Keratinocyte (primary cell): ENCODE data around the gene SYCE3. TPM values are rescaled to one million over a fixed set of nuclear protein-coding genes. Genes with fewer than 3 reads are reported as not detected.

Source experiments
- DNase-seq: peaks from one replicate; pipeline ENCODE4 v3.0.0-alpha.2; 2011; ENCODE audit warnings: low read depth, missing footprints, low spot score
- FAIRE-seq: peaks from 2 replicates; lab custom pipeline; 2011; peaks lifted over from hg19 to GRCh38; lab: Jason Lieb, UNC
- H2AFZ ChIP-seq: 2 replicates; pipeline ENCODE4 v1.6.0; 2012; ENCODE audit warnings: low read length, control low read depth, inconsistent platforms; ENCODE audit not compliant: control insufficient read depth
- H3K27ac ChIP-seq: 2 replicates; pipeline ENCODE4 v1.5.1; 2011; ENCODE audit warnings: low read length; ENCODE audit not compliant: control insufficient read depth, insufficient read depth
- H3K27me3 ChIP-seq: 3 replicates; pipeline ENCODE4 v1.6.0; 2011; ENCODE audit warnings: low read length; ENCODE audit not compliant: control insufficient read depth, insufficient read depth; ENCODE audit errors: extremely low read depth
- H3K36me3 ChIP-seq, 2 experiments: 2 replicates in 1 of 2; 3 replicates in 1 of 2; pipeline ENCODE4 v1.5.1; 2011; ENCODE audit warnings: low read length in 2 of 2, mild to moderate bottlenecking in 1 of 2; ENCODE audit not compliant: control insufficient read depth in 2 of 2, insufficient read depth in 2 of 2; ENCODE audit errors: extremely low read depth in 1 of 2
- H3K4me1 ChIP-seq: 3 replicates; pipeline ENCODE4 v1.5.1; 2011; ENCODE audit warnings: low read length; ENCODE audit not compliant: control insufficient read depth, insufficient read depth; ENCODE audit errors: extremely low read depth
- H3K4me2 ChIP-seq: 3 replicates; pipeline ENCODE4 v1.6.0; 2011; ENCODE audit warnings: low read depth, low read length; ENCODE audit not compliant: control insufficient read depth, insufficient read depth; ENCODE audit errors: extremely low read depth
- H3K4me3 ChIP-seq, 3 experiments: fragments of 200-600 bp in 1 of 3; sonication (generic) in 1 of 3; 2 replicates in 2 of 3; 3 replicates in 1 of 3; pipeline ENCODE4 v1.5.1; 2011 to 2016; ENCODE audit warnings: low read length in 3 of 3, mild to moderate bottlenecking in 3 of 3, control low read depth in 2 of 3, inconsistent platforms in 1 of 3, low read depth in 1 of 3, mixed read lengths in 1 of 3, mixed run types in 1 of 3, moderate library complexity in 1 of 3; ENCODE audit not compliant: control insufficient read depth in 2 of 3, insufficient read depth in 2 of 3; ENCODE audit errors: extremely low read depth in 1 of 3
- H3K79me2 ChIP-seq: 2 replicates; pipeline ENCODE4 v1.6.0; 2012; ENCODE audit warnings: low read length; ENCODE audit not compliant: control insufficient read depth, insufficient read depth
- H3K9ac ChIP-seq: 3 replicates; pipeline ENCODE4 v1.6.0; 2011; ENCODE audit warnings: low read length; ENCODE audit not compliant: control insufficient read depth, insufficient read depth; ENCODE audit errors: extremely low read depth
- H3K9me1 ChIP-seq: 3 replicates; pipeline ENCODE4 v1.6.0; 2011; ENCODE audit warnings: low read length; ENCODE audit not compliant: control insufficient read depth, insufficient read depth; ENCODE audit errors: extremely low read depth
- H3K9me3 ChIP-seq: 2 replicates; pipeline ENCODE4 v1.5.1; 2012; ENCODE audit warnings: low read depth, low read length; ENCODE audit not compliant: control insufficient read depth
- H4K20me1 ChIP-seq: 3 replicates; pipeline ENCODE4 v1.6.0; 2011; ENCODE audit warnings: low read length; ENCODE audit not compliant: control insufficient read depth, insufficient read depth; ENCODE audit errors: extremely low read depth
- EZH2 ChIP-seq: IDR thresholded peaks from one replicate; pipeline ENCODE4 v1.6.1; 2012; ENCODE audit warnings: inconsistent platforms, mild to moderate bottlenecking, low read length, moderate library complexity
- dilution Hi-C: fragments of 300-500 bp; cut with MboI; formaldehyde crosslinking; loops from one replicate; pipeline ENCODE4 v1.7.0; 2020; ENCODE audit warnings: low sequenced_read_pairs; ENCODE audit not compliant: extremely low pct_ligation_motif_present
- polyA plus RNA-seq, 5 experiments: library from polyadenylated mRNA; depleted of rRNA in 3 of 5; stranded (reverse) in 3 of 5; stranded (forward) in 1 of 5; unstranded in 1 of 5; fragments of >200 nt; gene quantifications; 1 replicate in 1 of 5; 2 replicates in 3 of 5; 3 replicates in 1 of 5; pipeline versions ENCODE4 v1.2.1 to v1.2.3, GENCODE V29; 2011 to 2012; ENCODE audit warnings: missing spikeins in 2 of 5, low read depth in 1 of 5, low replicate concordance in 1 of 5
- TF ChIP-seq, protein P1 (sequence below), 3 experiments: IDR thresholded peaks in 1 of 3; conservative IDR thresholded peaks in 1 of 3; optimal IDR thresholded peaks in 1 of 3; 2 replicates in 2 of 3; 3 replicates in 1 of 3; pipeline versions ENCODE3 to v1.5.1; 2011; ENCODE audit warnings: low read length in 3 of 3, mild to moderate bottlenecking in 3 of 3, moderate library complexity in 2 of 3, control low read depth in 1 of 3, inconsistent platforms in 1 of 3; ENCODE audit not compliant: insufficient read depth in 2 of 3; ENCODE audit errors: extremely low read depth in 1 of 3

Gene SYCE3
- polyA plus RNA-seq, 1 donor (not counting 4 experiments of a cell fraction or from before 2014, with no cell fraction given), result 0.17 TPM

DNA sequence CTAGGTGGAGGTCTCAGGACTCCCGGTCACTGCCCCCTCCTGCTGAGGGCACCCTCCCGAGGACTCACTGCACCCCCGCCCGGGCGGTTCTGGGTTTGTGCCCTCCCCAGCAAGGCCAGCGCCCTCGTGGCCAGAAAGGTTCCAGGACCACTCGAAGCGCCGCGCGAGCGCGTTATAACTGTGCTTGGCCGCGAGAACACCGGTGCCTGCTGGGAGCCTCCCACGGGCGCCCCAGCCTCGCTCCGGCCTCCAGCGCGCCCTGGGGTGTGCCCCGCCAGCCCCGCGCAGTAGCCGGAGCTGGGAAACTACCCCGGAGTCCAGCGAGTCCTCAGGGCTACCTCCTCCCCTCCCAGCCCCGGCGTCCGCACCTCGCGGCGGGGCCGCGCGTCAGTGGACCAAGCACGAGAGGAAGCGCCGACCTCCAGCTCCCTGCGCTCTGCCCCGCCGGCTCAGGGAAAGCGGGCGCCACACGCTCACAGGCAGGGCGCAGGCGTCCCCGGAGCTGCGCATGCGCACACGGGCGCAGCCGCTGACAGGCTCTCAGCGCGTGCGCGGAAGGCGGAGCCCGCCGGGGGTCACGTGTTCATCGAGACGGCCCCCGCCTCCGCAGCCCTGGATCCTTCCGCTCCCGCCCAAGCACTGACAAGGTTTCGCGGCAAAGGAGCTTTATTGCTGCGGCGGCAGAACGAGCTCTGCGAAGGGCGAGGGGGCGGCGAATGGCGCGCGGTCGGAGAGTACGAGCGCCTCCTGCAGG, 37.4 kb downstream of the SYCE3 start, which contains the start of gene SCO2:
Gene SCO2 (minus strand): TSS at position 495 of the 754 bp plus-strand sequence. CDS start 1,187 bp downstream, outside the sequence.
- H3K4me2 ChIP-seq, result peak within 1 kb of the TSS; percentile 69
- dilution Hi-C loops, result no loop called here
- FAIRE-seq (no peak), DNase-seq (peak; percentile 76)
- H3K4me1 ChIP-seq, result peaks cover 16% of the 10 kb centered on the region
- H3K4me3 ChIP-seq, result peak within 1 kb of the TSS; percentile 72 to 81 (median 79)
- H3K9me1 ChIP-seq, result no peaks in the 10 kb centered on the region
- peaks cover 17 to 29% of the 10 kb centered on the region in 2 experiments for H3K36me3 ChIP-seq
- peak within 1 kb of the TSS; percentile 70 for H3K27ac ChIP-seq
- no peak for TF ChIP-seq EZH2
- TF ChIP-seq, protein P1, sequence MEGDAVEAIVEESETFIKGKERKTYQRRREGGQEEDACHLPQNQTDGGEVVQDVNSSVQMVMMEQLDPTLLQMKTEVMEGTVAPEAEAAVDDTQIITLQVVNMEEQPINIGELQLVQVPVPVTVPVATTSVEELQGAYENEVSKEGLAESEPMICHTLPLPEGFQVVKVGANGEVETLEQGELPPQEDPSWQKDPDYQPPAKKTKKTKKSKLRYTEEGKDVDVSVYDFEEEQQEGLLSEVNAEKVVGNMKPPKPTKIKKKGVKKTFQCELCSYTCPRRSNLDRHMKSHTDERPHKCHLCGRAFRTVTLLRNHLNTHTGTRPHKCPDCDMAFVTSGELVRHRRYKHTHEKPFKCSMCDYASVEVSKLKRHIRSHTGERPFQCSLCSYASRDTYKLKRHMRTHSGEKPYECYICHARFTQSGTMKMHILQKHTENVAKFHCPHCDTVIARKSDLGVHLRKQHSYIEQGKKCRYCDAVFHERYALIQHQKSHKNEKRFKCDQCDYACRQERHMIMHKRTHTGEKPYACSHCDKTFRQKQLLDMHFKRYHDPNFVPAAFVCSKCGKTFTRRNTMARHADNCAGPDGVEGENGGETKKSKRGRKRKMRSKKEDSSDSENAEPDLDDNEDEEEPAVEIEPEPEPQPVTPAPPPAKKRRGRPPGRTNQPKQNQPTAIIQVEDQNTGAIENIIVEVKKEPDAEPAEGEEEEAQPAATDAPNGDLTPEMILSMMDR (optimal IDR thresholded peaks at IDR 0.05 in 1 of 3, IDR thresholded peaks at IDR 0.05 in 1 of 3, conservative IDR thresholded peaks at IDR 0.05 in 1 of 3; ENCODE audit: extremely low read depth in 1 of 3, insufficient read depth in 2 of 3, low read length in 3 of 3), result peak in 2 of 3 experiments; percentile 53 to 57
- no peaks in the 10 kb centered on the region for H3K9me3 ChIP-seq
- H3K9ac ChIP-seq, result peak within 1 kb of the TSS; percentile 85
- peaks cover 24% of the 10 kb centered on the region for H3K79me2 ChIP-seq
- H2AFZ ChIP-seq, result peak within 1 kb of the TSS; percentile 37
- no peaks in the 10 kb centered on the region for H4K20me1 ChIP-seq
- peaks cover 6% of the 10 kb centered on the region for H3K27me3 ChIP-seq

DNA sequence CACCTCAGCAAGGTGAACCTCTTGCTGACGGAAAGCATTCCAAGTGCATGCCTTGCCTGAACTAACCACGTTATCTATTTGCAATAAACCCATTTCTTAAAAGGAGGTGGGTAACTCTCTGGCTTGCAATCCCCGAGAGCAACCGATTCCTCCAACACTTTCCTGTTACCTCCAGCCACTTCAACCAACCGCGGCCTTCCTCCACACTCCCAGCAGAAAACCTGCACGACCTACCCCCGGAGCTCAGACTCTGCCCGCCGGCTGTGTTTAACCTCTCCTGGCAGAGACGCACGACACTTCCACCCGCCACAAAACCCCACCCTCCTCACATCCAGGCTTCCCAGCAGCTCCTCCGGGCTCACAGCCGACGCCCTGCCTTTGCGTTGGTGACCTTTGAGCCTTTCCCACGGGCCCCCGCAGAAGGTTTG, 38.0 kb downstream of the SYCE3 start:
- dilution Hi-C loops, result no loop called here
- H3K9ac ChIP-seq, result peak overlapping the region; percentile 85
- FAIRE-seq (peak; percentile 58), DNase-seq (no peak)
- no peaks in the 10 kb centered on the region for H3K9me3 ChIP-seq
- no peaks in the 10 kb centered on the region for H4K20me1 ChIP-seq
- H3K27me3 ChIP-seq, result peaks cover 5% of the 10 kb centered on the region
- TF ChIP-seq, protein P1 (optimal IDR thresholded peaks at IDR 0.05 in 1 of 3, IDR thresholded peaks at IDR 0.05 in 1 of 3, conservative IDR thresholded peaks at IDR 0.05 in 1 of 3; ENCODE audit: extremely low read depth in 1 of 3, insufficient read depth in 2 of 3, low read length in 3 of 3), result no peak
- no peak for TF ChIP-seq EZH2
- peaks cover 24% of the 10 kb centered on the region for H3K79me2 ChIP-seq
- H3K27ac ChIP-seq, result peak overlapping the region; percentile 70
- H3K4me3 ChIP-seq, result peak overlapping the region; percentile 72 to 81 (median 79)
- H3K4me1 ChIP-seq, result peaks cover 16% of the 10 kb centered on the region
- H3K4me2 ChIP-seq, result peak overlapping the region; percentile 69
- no peaks in the 10 kb centered on the region for H3K9me1 ChIP-seq
- H2AFZ ChIP-seq, result no peak overlapping the region
- H3K36me3 ChIP-seq, result peaks cover 17 to 29% of the 10 kb centered on the region in 2 experiments
